SU-DHL-6 (cell line): ENCODE measurements around the gene ST6GAL1.

ENCODE experiments used
- H2AFZ ChIP-seq: fragments of 200-600 bp; sonication (generic); 2 replicates; pipeline ENCODE4 v1.6.1; 2014; ENCODE audit warnings: low read depth, mild to moderate bottlenecking, moderate library complexity, mixed read lengths, antibody characterized with exemption, low read length; ENCODE audit not compliant: severe bottlenecking
- H3F3A ChIP-seq: fragments of 200-600 bp; shearing (Covaris generic); 2 replicates; pipeline ENCODE4 v1.6.0; 2016; ENCODE audit warnings: antibody characterized with exemption, mild to moderate bottlenecking; ENCODE audit not compliant: insufficient read depth
- H3K27ac ChIP-seq: fragments of 200-600 bp; sonication (generic); 2 replicates; pipeline ENCODE4 v1.5.1; 2016; ENCODE audit warnings: low read depth, mild to moderate bottlenecking, low read length, moderate library complexity, mixed read lengths
- H3K27me3 ChIP-seq: fragments of 200-600 bp; sonication (generic), shearing (Covaris generic); 2 replicates; pipeline ENCODE4 v1.6.0; 2014; ENCODE audit warnings: mild to moderate bottlenecking, low read length
- H3K36me3 ChIP-seq: fragments of 200-600 bp; sonication (generic); 2 replicates; pipeline ENCODE4 v1.6.1; 2014; ENCODE audit warnings: mild to moderate bottlenecking, low read length, mixed read lengths
- H3K4me2 ChIP-seq: fragments of 300-600, 200-600 bp; shearing (Covaris generic), sonication (generic); 2 replicates; pipeline ENCODE4 v1.6.0; 2014; ENCODE audit warnings: low read length, low read depth, mild to moderate bottlenecking; ENCODE audit not compliant: poor library complexity, severe bottlenecking
- H3K4me3 ChIP-seq: fragments of 200-600 bp; sonication (generic); 2 replicates; pipeline ENCODE4 v1.5.1; 2014; ENCODE audit warnings: antibody characterized with exemption, low read length, mild to moderate bottlenecking, mixed read lengths; ENCODE audit not compliant: insufficient read depth, poor library complexity, severe bottlenecking
- H3K79me2 ChIP-seq: fragments of 200-600 bp; sonication (generic); 2 replicates; pipeline ENCODE4 v1.6.1; 2014; ENCODE audit warnings: mild to moderate bottlenecking, low read length, moderate library complexity; ENCODE audit not compliant: insufficient read depth
- H3K9ac ChIP-seq: fragments of 200-600 bp; sonication (generic); 2 replicates; pipeline ENCODE4 v1.7.0; 2014; ENCODE audit warnings: mild to moderate bottlenecking, low read length
- H3K9me2 ChIP-seq: fragments of 200-600 bp; sonication (generic); replicated peaks from 2 replicates; pipeline ENCODE4 v1.6.1; 2014; ENCODE audit warnings: low read length; ENCODE audit not compliant: insufficient read depth
- H3K9me3 ChIP-seq: fragments of 200-600 bp; sonication (generic); 2 replicates; pipeline ENCODE4 v1.6.1; 2014; ENCODE audit warnings: low read length, mixed read lengths; ENCODE audit not compliant: insufficient read depth
- H4K20me1 ChIP-seq: fragments of 200-600 bp; sonication (generic); 2 replicates; pipeline ENCODE4 v1.6.1; 2014; ENCODE audit warnings: low read depth, mild to moderate bottlenecking, antibody characterized with exemption, low read length, moderate library complexity, mixed read lengths
- CTCF ChIP-seq: fragments of 200-600 bp; sonication (generic); IDR thresholded peaks from one replicate; pipeline ENCODE4 v1.5.1; 2017; ENCODE audit warnings: antibody characterized with exemption, mild to moderate bottlenecking, low read length, moderate library complexity; ENCODE audit not compliant: insufficient read depth, poor library complexity, severe bottlenecking
- EZH2phosphoT487 ChIP-seq: fragments of 200-600 bp; sonication (generic), shearing (Covaris generic); conservative IDR thresholded peaks from 2 replicates; pipeline ENCODE4 v1.6.1; 2018; ENCODE audit warnings: mild to moderate bottlenecking, antibody characterized with exemption, low read length, moderate library complexity, mixed read lengths

The ST6GAL1 gene

GRCh38 chr3:187042346-187042745 is 112.0 kb downstream of the ST6GAL1 start:
- Histone ChIP-seq H3K36me3 (peaks cover 90% of the 10 kb centered on the region), H3K27ac (peak overlapping the region; percentile 65)

GRCh38 chr3:187042874-187043458 is 112.6 kb downstream of the ST6GAL1 start:
- TF ChIP-seq CTCF (no peak), EZH2phosphoT487 (no peak)
- peaks cover 89% of the 10 kb centered on the region for H3K36me3 ChIP-seq
- peak overlapping the region; percentile 65; the same call in 1 of the 2 replicates for H3K27ac ChIP-seq
- H3K9ac ChIP-seq: no peak overlapping the region
- H3F3A ChIP-seq: peaks cover 72% of the 10 kb centered on the region
- H3K9me3 ChIP-seq: no peaks in the 10 kb centered on the region
- H3K4me2 ChIP-seq: peak overlapping the region; percentile 26
- peaks cover 98% of the 10 kb centered on the region for H3K79me2 ChIP-seq
- H3K9me2 ChIP-seq: no peaks in the 10 kb centered on the region
- no peak overlapping the region for H2AFZ ChIP-seq
- H3K4me3 ChIP-seq: no peak overlapping the region
- peaks cover 47% of the 10 kb centered on the region for H4K20me1 ChIP-seq
- no peaks in the 10 kb centered on the region for H3K27me3 ChIP-seq

More at GRCh38 chr3:187042346-187042745, 112.0 kb downstream of the ST6GAL1 start:
- TF ChIP-seq CTCF: no peak
- TF ChIP-seq EZH2phosphoT487: no peak
- H3F3A ChIP-seq: peaks cover 76% of the 10 kb centered on the region
- H3K9me2 ChIP-seq: no peaks in the 10 kb centered on the region
- H4K20me1 ChIP-seq: peaks cover 50% of the 10 kb centered on the region
- H3K79me2 ChIP-seq: peaks cover 98% of the 10 kb centered on the region
- no peak overlapping the region for H2AFZ ChIP-seq
- peak overlapping the region; percentile 23 for H3K4me2 ChIP-seq
- no peak overlapping the region for H3K9ac ChIP-seq
- H3K9me3 ChIP-seq: no peaks in the 10 kb centered on the region
- H3K4me3 ChIP-seq: no peak overlapping the region
- no peaks in the 10 kb centered on the region for H3K27me3 ChIP-seq

GRCh38 chr3:187044206-187044605 is 113.9 kb downstream of the ST6GAL1 start:
- H3K9me2 ChIP-seq: no peaks in the 10 kb centered on the region
- H3K27ac ChIP-seq: peak overlapping the region; percentile 60
- H3K4me2 ChIP-seq: no peak overlapping the region
- peaks cover 48% of the 10 kb centered on the region for H4K20me1 ChIP-seq
- no peak overlapping the region for H3K9ac ChIP-seq
- peaks cover 65% of the 10 kb centered on the region for H3F3A ChIP-seq
- H2AFZ ChIP-seq: no peak overlapping the region
- H3K79me2 ChIP-seq: peaks cover 98% of the 10 kb centered on the region
- peaks cover 91% of the 10 kb centered on the region for H3K36me3 ChIP-seq
- H3K4me3 ChIP-seq: no peak overlapping the region
- TF ChIP-seq EZH2phosphoT487: no peak
- no peak for TF ChIP-seq CTCF
- H3K27me3 ChIP-seq: no peaks in the 10 kb centered on the region
- H3K9me3 ChIP-seq: no peaks in the 10 kb centered on the region
